Neural cell (in vitro differentiated cells): ENCODE measurements around the gene IKZF2.

Source experiments
- EP300 ChIP-seq: fragments of 450-650 bp; conservative IDR thresholded peaks from 2 replicates; pipeline ENCODE4 v1.6.1; 2014; ENCODE audit warnings: antibody characterized with exemption, mild to moderate bottlenecking, moderate library complexity; ENCODE audit not compliant: poor library complexity, severe bottlenecking
- EZH2 ChIP-seq: fragments of 200-600, 300-800 bp; shearing (Covaris generic), sonication (generic); IDR thresholded peaks from 2 replicates; pipeline ENCODE4 v1.6.1; 2014; ENCODE audit warnings: antibody characterized with exemption, low read length, borderline replicate concordance, mild to moderate bottlenecking; ENCODE audit not compliant: insufficient read depth, poor library complexity, severe bottlenecking
- MXI1 ChIP-seq: fragments of 450-650 bp; conservative IDR thresholded peaks from 2 replicates; pipeline ENCODE4 v1.6.1; 2014; ENCODE audit warnings: antibody characterized with exemption, mild to moderate bottlenecking; ENCODE audit not compliant: poor library complexity, severe bottlenecking
- POLR2AphosphoS5 ChIP-seq: IDR thresholded peaks from 2 replicates; pipeline ENCODE4 v1.6.1; 2012
- RAD21 ChIP-seq: fragments of 450-650 bp; conservative IDR thresholded peaks from 2 replicates; pipeline ENCODE4 v1.6.1; 2014; ENCODE audit warnings: antibody characterized with exemption, mild to moderate bottlenecking, moderate library complexity
- TAF1 ChIP-seq: IDR thresholded peaks from 2 replicates; pipeline ENCODE4 v1.6.1; 2012; ENCODE audit warnings: low read depth
- TF ChIP-seq, protein P1 (sequence below): fragments of 450-650 bp; IDR thresholded peaks from 2 replicates; pipeline ENCODE4 v1.5.1; 2014; ENCODE audit warnings: antibody characterized with exemption, mild to moderate bottlenecking, moderate library complexity; ENCODE audit not compliant: poor library complexity, severe bottlenecking
- TF ChIP-seq, protein P2 (sequence below): IDR thresholded peaks from 2 replicates; pipeline ENCODE4 v1.6.1; 2012; ENCODE audit warnings: borderline replicate concordance

DNA sequence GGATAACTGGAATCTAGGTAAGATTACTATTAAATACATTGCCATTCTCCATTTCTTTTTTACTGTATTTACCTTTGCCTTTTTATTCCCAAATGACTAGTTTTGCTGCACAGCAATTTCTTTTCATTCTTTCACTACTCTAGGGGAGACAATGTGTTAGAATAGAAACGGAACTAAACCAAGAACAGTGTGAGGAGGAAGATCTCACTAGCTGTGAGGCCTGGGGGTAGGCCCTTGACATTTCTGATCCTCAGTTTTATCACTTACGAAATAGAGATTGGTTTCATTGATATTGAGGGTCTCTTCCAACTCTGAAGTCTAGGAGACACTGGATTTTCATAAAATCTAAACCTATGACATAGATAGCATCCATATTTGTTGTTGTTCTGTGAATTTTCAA lies 191.1 kb downstream of the IKZF2 start:
- TF ChIP-seq, protein P1, sequence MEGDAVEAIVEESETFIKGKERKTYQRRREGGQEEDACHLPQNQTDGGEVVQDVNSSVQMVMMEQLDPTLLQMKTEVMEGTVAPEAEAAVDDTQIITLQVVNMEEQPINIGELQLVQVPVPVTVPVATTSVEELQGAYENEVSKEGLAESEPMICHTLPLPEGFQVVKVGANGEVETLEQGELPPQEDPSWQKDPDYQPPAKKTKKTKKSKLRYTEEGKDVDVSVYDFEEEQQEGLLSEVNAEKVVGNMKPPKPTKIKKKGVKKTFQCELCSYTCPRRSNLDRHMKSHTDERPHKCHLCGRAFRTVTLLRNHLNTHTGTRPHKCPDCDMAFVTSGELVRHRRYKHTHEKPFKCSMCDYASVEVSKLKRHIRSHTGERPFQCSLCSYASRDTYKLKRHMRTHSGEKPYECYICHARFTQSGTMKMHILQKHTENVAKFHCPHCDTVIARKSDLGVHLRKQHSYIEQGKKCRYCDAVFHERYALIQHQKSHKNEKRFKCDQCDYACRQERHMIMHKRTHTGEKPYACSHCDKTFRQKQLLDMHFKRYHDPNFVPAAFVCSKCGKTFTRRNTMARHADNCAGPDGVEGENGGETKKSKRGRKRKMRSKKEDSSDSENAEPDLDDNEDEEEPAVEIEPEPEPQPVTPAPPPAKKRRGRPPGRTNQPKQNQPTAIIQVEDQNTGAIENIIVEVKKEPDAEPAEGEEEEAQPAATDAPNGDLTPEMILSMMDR = no peak
- TF ChIP-seq EZH2 = no peak
- no peak for TF ChIP-seq TAF1
- TF ChIP-seq, protein P2, sequence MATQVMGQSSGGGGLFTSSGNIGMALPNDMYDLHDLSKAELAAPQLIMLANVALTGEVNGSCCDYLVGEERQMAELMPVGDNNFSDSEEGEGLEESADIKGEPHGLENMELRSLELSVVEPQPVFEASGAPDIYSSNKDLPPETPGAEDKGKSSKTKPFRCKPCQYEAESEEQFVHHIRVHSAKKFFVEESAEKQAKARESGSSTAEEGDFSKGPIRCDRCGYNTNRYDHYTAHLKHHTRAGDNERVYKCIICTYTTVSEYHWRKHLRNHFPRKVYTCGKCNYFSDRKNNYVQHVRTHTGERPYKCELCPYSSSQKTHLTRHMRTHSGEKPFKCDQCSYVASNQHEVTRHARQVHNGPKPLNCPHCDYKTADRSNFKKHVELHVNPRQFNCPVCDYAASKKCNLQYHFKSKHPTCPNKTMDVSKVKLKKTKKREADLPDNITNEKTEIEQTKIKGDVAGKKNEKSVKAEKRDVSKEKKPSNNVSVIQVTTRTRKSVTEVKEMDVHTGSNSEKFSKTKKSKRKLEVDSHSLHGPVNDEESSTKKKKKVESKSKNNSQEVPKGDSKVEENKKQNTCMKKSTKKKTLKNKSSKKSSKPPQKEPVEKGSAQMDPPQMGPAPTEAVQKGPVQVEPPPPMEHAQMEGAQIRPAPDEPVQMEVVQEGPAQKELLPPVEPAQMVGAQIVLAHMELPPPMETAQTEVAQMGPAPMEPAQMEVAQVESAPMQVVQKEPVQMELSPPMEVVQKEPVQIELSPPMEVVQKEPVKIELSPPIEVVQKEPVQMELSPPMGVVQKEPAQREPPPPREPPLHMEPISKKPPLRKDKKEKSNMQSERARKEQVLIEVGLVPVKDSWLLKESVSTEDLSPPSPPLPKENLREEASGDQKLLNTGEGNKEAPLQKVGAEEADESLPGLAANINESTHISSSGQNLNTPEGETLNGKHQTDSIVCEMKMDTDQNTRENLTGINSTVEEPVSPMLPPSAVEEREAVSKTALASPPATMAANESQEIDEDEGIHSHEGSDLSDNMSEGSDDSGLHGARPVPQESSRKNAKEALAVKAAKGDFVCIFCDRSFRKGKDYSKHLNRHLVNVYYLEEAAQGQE = no peak
- no peak for TF ChIP-seq MXI1
- TF ChIP-seq POLR2AphosphoS5 = no peak
- no peak for TF ChIP-seq RAD21
- no peak for TF ChIP-seq EP300
